K562 (cell line): ENCODE measurements around the gene GCSAM. TPM values are rescaled to one million over a fixed set of nuclear protein-coding genes. Genes with fewer than 3 reads are reported as not detected.

Experiments
- ATAC-seq: fragments of 200-7000 bp; cut with Tn5 transposase; 3 replicates; pipeline ENCODE4 v1.9.1; 2020; ENCODE audit warnings: moderate library complexity
- BruUV-seq: library from RNA; stranded (reverse); fragments of 400-500 nt; replicated peaks from 2 replicates; lab custom pipeline; 2021; lab: Mats Ljungman, UMichigan
- CTCF ChIA-PET: fragments of 300-600 bp; formaldehyde crosslinking; extraction: SDS; loops from one replicate; lab custom pipeline; 2021; ENCODE audit warnings: low intra/inter-chr PET ratio; lab: Yijun Ruan, JAX
- POLR2A ChIA-PET: fragments of 300-600, 350-650 bp; sonication (Branson Sonifier 250); formaldehyde crosslinking; extraction: SDS; loops from one replicate; lab custom pipeline; 2021; ENCODE audit warnings: antibody characterized with exemption, inconsistent platforms; lab: Yijun Ruan, JAX
- DNase-seq, 4 experiments: peaks; one replicate each; pipeline versions ENCODE4 v3.0.0 to v3.0.0-alpha.2; 2011 to 2018; ENCODE audit warnings: low spot score in 3 of 4, mixed read lengths in 3 of 4; ENCODE audit errors: extremely low read depth in 1 of 4
- FAIRE-seq: peaks from 2 replicates; lab custom pipeline; 2011; peaks lifted over from hg19 to GRCh38; lab: Jason Lieb, UNC
- H2AFZ ChIP-seq: 2 replicates; pipeline ENCODE4 v1.6.0; 2011; ENCODE audit warnings: low read depth, low read length, control low read depth, inconsistent platforms
- H3K27ac ChIP-seq: fragments of 200-600 bp; 3 replicates; pipeline ENCODE4 v1.8.0; 2011; ENCODE audit warnings: low read depth, mild to moderate bottlenecking, control low read depth, inconsistent platforms, low read length, moderate library complexity, mixed read lengths; ENCODE audit errors: extremely low read depth
- H3K27me3 ChIP-seq, 2 experiments: fragments of 300-600 bp in 1 of 2; 2 replicates in 1 of 2; 3 replicates in 1 of 2; pipeline versions ENCODE4 v1.6.0 to v1.8.0; 2011; ENCODE audit warnings: inconsistent platforms in 2 of 2, low read length in 2 of 2, mild to moderate bottlenecking in 1 of 2, mixed read lengths in 1 of 2, moderate library complexity in 1 of 2; ENCODE audit not compliant: control insufficient read depth in 2 of 2, insufficient read depth in 2 of 2
- H3K36me3 ChIP-seq: fragments of 300-600 bp; 3 replicates; pipeline ENCODE4 v1.8.0; 2011; ENCODE audit warnings: mild to moderate bottlenecking, low read length, inconsistent platforms; ENCODE audit not compliant: control insufficient read depth, insufficient read depth
- H3K4me1 ChIP-seq, 2 experiments: fragments of 200-600 bp in 1 of 2; replicated peaks in 1 of 2; 2 replicates in 1 of 2; 3 replicates in 1 of 2; pipeline versions ENCODE4 v1.5.1 to v1.8.0; 2011; ENCODE audit warnings: inconsistent platforms in 2 of 2, low read length in 2 of 2, mild to moderate bottlenecking in 1 of 2, mixed read lengths in 1 of 2, moderate library complexity in 1 of 2; ENCODE audit not compliant: control insufficient read depth in 2 of 2, insufficient read depth in 2 of 2
- H3K4me2 ChIP-seq: 2 replicates; pipeline ENCODE4 v1.6.1; 2011; ENCODE audit warnings: low read length, control low read depth, inconsistent platforms, mixed read lengths; ENCODE audit not compliant: insufficient read depth
- H3K4me3 ChIP-seq: fragments of 200-600 bp; sonication (generic), shearing (Covaris generic); 2 replicates; pipeline ENCODE4 v1.5.1; 2016; ENCODE audit warnings: control low read depth, inconsistent platforms
- H3K79me2 ChIP-seq: fragments of 200-600 bp; 3 replicates; pipeline ENCODE4 v1.8.0; 2011; ENCODE audit warnings: low read length, inconsistent platforms; ENCODE audit not compliant: control insufficient read depth, insufficient read depth
- H3K9ac ChIP-seq, 2 experiments: 2 replicates each; pipeline versions ENCODE4 v1.6.0 to v1.6.1; 2011; ENCODE audit warnings: low read depth in 2 of 2, low read length in 2 of 2, control low read depth in 1 of 2, inconsistent platforms in 1 of 2, mild to moderate bottlenecking in 1 of 2, mixed read lengths in 1 of 2; ENCODE audit not compliant: insufficient read depth in 1 of 2
- H3K9me1 ChIP-seq: one replicate; pipeline ENCODE4 v1.6.0; 2011; ENCODE audit warnings: inconsistent platforms, mild to moderate bottlenecking, low read length, moderate library complexity; ENCODE audit not compliant: control insufficient read depth, insufficient read depth
- H3K9me3 ChIP-seq: replicated peaks from 2 replicates; pipeline ENCODE4 v1.5.1; 2011; ENCODE audit warnings: low read depth, low read length, inconsistent platforms; ENCODE audit not compliant: control insufficient read depth, insufficient read depth
- H4K20me1 ChIP-seq: replicated peaks from 2 replicates; pipeline ENCODE4 v1.6.1; 2011; ENCODE audit warnings: low read length, inconsistent platforms, mixed read lengths; ENCODE audit not compliant: control insufficient read depth, insufficient read depth
- HDAC6 ChIP-seq: IDR thresholded peaks from 2 replicates; pipeline ENCODE4 v1.6.1; 2012; ENCODE audit warnings: low read depth, mild to moderate bottlenecking, control low read depth, inconsistent platforms, low read length, moderate library complexity
- KHSRP ChIP-seq: fragments of 450-650 bp; IDR thresholded peaks from 2 replicates; pipeline ENCODE4 v1.6.1; 2017
- MTF1 ChIP-seq: fragments of 250-450 bp; sonication (Bioruptor Pico); IDR thresholded peaks from 2 replicates; pipeline ENCODE4 v1.9.0; 2021; ENCODE audit warnings: moderate library complexity, mild to moderate bottlenecking, inconsistent platforms, borderline replicate concordance
- MYBL2 ChIP-seq, 2 experiments: fragments of 450-650 bp in 1 of 2; sonication (generic) in 1 of 2; formaldehyde crosslinking in 1 of 2; IDR thresholded peaks; 2 replicates each; pipeline versions ENCODE4 v1.6.1 to v1.8.1; 2017 to 2022; ENCODE audit warnings: borderline replicate concordance in 1 of 2, inconsistent platforms in 1 of 2, low read depth in 1 of 2, mild to moderate bottlenecking in 1 of 2, missing genetic modification reagents in 1 of 2, moderate library complexity in 1 of 2
- RBM22 ChIP-seq: fragments of 200-400 bp; formaldehyde crosslinking; IDR thresholded peaks from 2 replicates; pipeline ENCODE4 v1.6.1; 2018; ENCODE audit warnings: low read length, low read depth; ENCODE audit not compliant: poor library complexity, severe bottlenecking
- ZFX ChIP-seq: sonication (generic); formaldehyde crosslinking; IDR thresholded peaks from 2 replicates; pipeline ENCODE4 v1.8.0; 2022; ENCODE audit warnings: mild to moderate bottlenecking, missing genetic modification reagents, moderate library complexity
- ZNF134 ChIP-seq: fragments of 250-450 bp; sonication (Bioruptor Pico); conservative IDR thresholded peaks from 2 replicates; pipeline ENCODE4 v1.4.0; 2020
- ZNF212 ChIP-seq: fragments of 450-650 bp; formaldehyde crosslinking; IDR thresholded peaks from 2 replicates; pipeline ENCODE4 v1.4.0; 2020; ENCODE audit warnings: mild to moderate bottlenecking
- ZNF24 ChIP-seq: fragments of 450-650 bp; IDR thresholded peaks from 2 replicates; pipeline ENCODE4 v1.6.1; 2016
- in situ Hi-C: fragments of 300-500 bp; cut with MboI; formaldehyde crosslinking; loops from 4 replicates; pipeline ENCODE4 v1.15.0; 2018; ENCODE audit warnings: inconsistent platforms, mixed read lengths
- intact Hi-C: fragments of 100-400 bp; cut with micrococcal nuclease; formaldehyde crosslinking; loops from 2 replicates; pipeline ENCODE4 v1.14.2; 2022
- polyA plus RNA-seq, 8 experiments: library from polyadenylated mRNA; depleted of rRNA in 4 of 8; stranded (reverse) in 5 of 8; unstranded in 3 of 8; fragments of >200 nt; fragmentation: Nextera tagmentation in 2 of 8; fragmentation: Illumina TruSeq in 1 of 8; extraction: Ambion mirVana in 2 of 8; extraction: Trizol in 1 of 8; gene quantifications; 2 replicates each; pipeline versions ENCODE4 v1.2.1 to v1.2.3, GENCODE V29; 2011 to 2014; ENCODE audit warnings: inconsistent platforms in 1 of 8, missing spikeins in 1 of 8
- total RNA-seq, 7 experiments: library from RNA; depleted of rRNA in 6 of 7; stranded (reverse); fragments of >200 nt in 6 of 7; fragmentation: Illumina TruSeq in 2 of 7; extraction: Trizol in 2 of 7; gene quantifications; 2 replicates each; pipeline versions ENCODE4 v1.2.1 to v1.2.3, GENCODE V29; 2011 to 2021; ENCODE audit warnings: low replicate concordance in 1 of 7
- TF ChIP-seq, protein P1 (sequence below): sonication (generic); formaldehyde crosslinking; IDR thresholded peaks from 2 replicates; pipeline ENCODE4 v1.8.0; 2023; ENCODE audit warnings: mild to moderate bottlenecking, missing genetic modification reagents
- TF ChIP-seq, protein P2 (sequence below): fragments of 450-650 bp; IDR thresholded peaks from 2 replicates; pipeline ENCODE4 v1.6.1; 2016; ENCODE audit warnings: low read depth, mild to moderate bottlenecking, moderate library complexity
- TF ChIP-seq, protein P3 (sequence below): fragments of 250-450 bp; sonication (Bioruptor Pico); IDR thresholded peaks from 2 replicates; pipeline ENCODE4 v1.8.0; 2021; ENCODE audit warnings: moderate library complexity, mild to moderate bottlenecking, inconsistent platforms
- TF ChIP-seq, protein P4 (sequence below): fragments of 450-650 bp; IDR thresholded peaks from 2 replicates; pipeline ENCODE4 v1.6.1; 2017; ENCODE audit warnings: antibody characterized with exemption, mild to moderate bottlenecking
- TF ChIP-seq, protein P5 (sequence below): sonication (generic); formaldehyde crosslinking; IDR thresholded peaks from 2 replicates; pipeline ENCODE4 v1.9.0; 2022; ENCODE audit warnings: mild to moderate bottlenecking, missing genetic modification reagents

The GCSAM gene
- total and polyA plus RNA-seq, 9 of the 15 experiments (the other 6 are each of a cell fraction or from before 2014, with no cell fraction given): 0.10 TPM; not detected in 8

DNA sequence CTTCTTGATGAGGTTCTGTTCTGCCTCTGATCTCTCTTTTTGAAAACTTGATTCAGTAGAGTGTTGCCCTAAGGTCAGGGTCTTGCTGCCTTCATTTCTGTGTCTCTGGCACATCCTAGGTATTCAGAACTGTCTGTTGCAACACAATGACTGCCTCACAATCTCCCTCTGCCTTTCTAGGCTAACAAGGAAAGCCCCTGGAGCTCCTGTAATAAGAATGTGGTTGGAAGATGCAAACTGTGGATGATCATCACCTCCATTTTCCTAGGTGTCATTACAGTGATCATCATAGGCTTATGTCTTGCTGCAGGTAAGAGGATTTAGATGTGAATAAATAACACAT lies 39.9 kb downstream of the GCSAM start:
- in situ Hi-C loops (no loop called here), intact Hi-C loops (no loop called here)
- H3K27ac ChIP-seq: no peak overlapping the region
- no peak overlapping the region for H3K9ac ChIP-seq
- DNase-seq (no peak), ATAC-seq (no peak), FAIRE-seq (no peak)
- H4K20me1 ChIP-seq: no peaks in the 10 kb centered on the region
- no peak overlapping the region for H2AFZ ChIP-seq
- POLR2A ChIA-PET: no interaction called here
- CTCF ChIA-PET: no interaction called here
- peaks cover 0 to 5% of the 10 kb centered on the region in 2 experiments; a peak in 1 of 5 replicates for H3K4me1 ChIP-seq
- H3K27me3 ChIP-seq: no peaks in the 10 kb centered on the region
- no peaks in the 10 kb centered on the region for H3K36me3 ChIP-seq
- no peaks in the 10 kb centered on the region for H3K9me1 ChIP-seq
- H3K9me3 ChIP-seq: no peaks in the 10 kb centered on the region
- no peak overlapping the region for H3K4me3 ChIP-seq
- BruUV-seq: no TSS peak
- no peaks in the 10 kb centered on the region for H3K79me2 ChIP-seq
- H3K4me2 ChIP-seq: no peak overlapping the region
- TF ChIP-seq, protein P1, sequence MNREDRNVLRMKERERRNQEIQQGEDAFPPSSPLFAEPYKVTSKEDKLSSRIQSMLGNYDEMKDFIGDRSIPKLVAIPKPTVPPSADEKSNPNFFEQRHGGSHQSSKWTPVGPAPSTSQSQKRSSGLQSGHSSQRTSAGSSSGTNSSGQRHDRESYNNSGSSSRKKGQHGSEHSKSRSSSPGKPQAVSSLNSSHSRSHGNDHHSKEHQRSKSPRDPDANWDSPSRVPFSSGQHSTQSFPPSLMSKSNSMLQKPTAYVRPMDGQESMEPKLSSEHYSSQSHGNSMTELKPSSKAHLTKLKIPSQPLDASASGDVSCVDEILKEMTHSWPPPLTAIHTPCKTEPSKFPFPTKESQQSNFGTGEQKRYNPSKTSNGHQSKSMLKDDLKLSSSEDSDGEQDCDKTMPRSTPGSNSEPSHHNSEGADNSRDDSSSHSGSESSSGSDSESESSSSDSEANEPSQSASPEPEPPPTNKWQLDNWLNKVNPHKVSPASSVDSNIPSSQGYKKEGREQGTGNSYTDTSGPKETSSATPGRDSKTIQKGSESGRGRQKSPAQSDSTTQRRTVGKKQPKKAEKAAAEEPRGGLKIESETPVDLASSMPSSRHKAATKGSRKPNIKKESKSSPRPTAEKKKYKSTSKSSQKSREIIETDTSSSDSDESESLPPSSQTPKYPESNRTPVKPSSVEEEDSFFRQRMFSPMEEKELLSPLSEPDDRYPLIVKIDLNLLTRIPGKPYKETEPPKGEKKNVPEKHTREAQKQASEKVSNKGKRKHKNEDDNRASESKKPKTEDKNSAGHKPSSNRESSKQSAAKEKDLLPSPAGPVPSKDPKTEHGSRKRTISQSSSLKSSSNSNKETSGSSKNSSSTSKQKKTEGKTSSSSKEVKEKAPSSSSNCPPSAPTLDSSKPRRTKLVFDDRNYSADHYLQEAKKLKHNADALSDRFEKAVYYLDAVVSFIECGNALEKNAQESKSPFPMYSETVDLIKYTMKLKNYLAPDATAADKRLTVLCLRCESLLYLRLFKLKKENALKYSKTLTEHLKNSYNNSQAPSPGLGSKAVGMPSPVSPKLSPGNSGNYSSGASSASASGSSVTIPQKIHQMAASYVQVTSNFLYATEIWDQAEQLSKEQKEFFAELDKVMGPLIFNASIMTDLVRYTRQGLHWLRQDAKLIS (CRISPR knock-in tag): no peak
- TF ChIP-seq ZNF134 (CRISPR knock-in tag) (no peak), ZNF212 (CRISPR knock-in tag) (no peak), ZNF24 (no peak), HDAC6 (no peak), RBM22 (no peak), MTF1 (CRISPR knock-in tag) (no peak), ZFX (CRISPR knock-in tag) (no peak), MYBL2 (IDR thresholded peaks at IDR 0.05; ENCODE audit: low read depth) (no peak), MYBL2 (CRISPR knock-in tag; IDR thresholded peaks at IDR 0.05; ENCODE audit: borderline replicate concordance) (no peak), KHSRP (no peak)
- TF ChIP-seq, protein P2, sequence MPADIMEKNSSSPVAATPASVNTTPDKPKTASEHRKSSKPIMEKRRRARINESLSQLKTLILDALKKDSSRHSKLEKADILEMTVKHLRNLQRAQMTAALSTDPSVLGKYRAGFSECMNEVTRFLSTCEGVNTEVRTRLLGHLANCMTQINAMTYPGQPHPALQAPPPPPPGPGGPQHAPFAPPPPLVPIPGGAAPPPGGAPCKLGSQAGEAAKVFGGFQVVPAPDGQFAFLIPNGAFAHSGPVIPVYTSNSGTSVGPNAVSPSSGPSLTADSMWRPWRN: no peak
- TF ChIP-seq, protein P3, sequence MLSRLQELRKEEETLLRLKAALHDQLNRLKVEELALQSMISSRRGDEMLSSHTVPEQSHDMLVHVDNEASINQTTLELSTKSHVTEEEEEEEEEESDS (CRISPR knock-in tag): no peak
- TF ChIP-seq, protein P4, sequence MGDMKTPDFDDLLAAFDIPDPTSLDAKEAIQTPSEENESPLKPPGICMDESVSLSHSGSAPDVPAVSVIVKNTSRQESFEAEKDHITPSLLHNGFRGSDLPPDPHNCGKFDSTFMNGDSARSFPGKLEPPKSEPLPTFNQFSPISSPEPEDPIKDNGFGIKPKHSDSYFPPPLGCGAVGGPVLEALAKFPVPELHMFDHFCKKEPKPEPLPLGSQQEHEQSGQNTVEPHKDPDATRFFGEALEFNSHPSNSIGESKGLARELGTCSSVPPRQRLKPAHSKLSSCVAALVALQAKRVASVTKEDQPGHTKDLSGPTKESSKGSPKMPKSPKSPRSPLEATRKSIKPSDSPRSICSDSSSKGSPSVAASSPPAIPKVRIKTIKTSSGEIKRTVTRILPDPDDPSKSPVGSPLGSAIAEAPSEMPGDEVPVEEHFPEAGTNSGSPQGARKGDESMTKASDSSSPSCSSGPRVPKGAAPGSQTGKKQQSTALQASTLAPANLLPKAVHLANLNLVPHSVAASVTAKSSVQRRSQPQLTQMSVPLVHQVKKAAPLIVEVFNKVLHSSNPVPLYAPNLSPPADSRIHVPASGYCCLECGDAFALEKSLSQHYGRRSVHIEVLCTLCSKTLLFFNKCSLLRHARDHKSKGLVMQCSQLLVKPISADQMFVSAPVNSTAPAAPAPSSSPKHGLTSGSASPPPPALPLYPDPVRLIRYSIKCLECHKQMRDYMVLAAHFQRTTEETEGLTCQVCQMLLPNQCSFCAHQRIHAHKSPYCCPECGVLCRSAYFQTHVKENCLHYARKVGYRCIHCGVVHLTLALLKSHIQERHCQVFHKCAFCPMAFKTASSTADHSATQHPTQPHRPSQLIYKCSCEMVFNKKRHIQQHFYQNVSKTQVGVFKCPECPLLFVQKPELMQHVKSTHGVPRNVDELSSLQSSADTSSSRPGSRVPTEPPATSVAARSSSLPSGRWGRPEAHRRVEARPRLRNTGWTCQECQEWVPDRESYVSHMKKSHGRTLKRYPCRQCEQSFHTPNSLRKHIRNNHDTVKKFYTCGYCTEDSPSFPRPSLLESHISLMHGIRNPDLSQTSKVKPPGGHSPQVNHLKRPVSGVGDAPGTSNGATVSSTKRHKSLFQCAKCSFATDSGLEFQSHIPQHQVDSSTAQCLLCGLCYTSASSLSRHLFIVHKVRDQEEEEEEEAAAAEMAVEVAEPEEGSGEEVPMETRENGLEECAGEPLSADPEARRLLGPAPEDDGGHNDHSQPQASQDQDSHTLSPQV: no peak
- TF ChIP-seq, protein P5, sequence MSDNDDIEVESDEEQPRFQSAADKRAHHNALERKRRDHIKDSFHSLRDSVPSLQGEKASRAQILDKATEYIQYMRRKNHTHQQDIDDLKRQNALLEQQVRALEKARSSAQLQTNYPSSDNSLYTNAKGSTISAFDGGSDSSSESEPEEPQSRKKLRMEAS (CRISPR knock-in tag): no peak
